Stimulated activated CD4-positive, alpha-beta T cell treated with anti-CD3 and anti-CD28 coated beads, Interleukin-1b, Interleukin-23, amount 100 ng/mL, for 24 hours (primary cell): Measurements from ENCODE around the gene DPF3.

ENCODE experiments used
- DNase-seq, 4 experiments: peaks; one replicate each; pipeline ENCODE4 v3.0.0-alpha.2; 2020; ENCODE audit warnings: low read depth in 4 of 4, low spot score in 1 of 4

The DPF3 gene

GRCh38 chr14:72904840-72905561, 11.1 kb upstream of the DPF3 start:
- peak in 2 of 4 experiments; percentile 25 to 40 for DNase-seq

GRCh38 chr14:72904218-72904617, 10.3 kb upstream of the DPF3 start:
- DNase-seq = no peak

GRCh38 chr14:72903716-72904115, 9.8 kb upstream of the DPF3 start:
- DNase-seq = no peak

- no peak for DNase-seq
Measured at GRCh38 chr14:72902801-72903530, 9.1 kb upstream of the DPF3 start.

- no peak for DNase-seq
Measured at GRCh38 chr14:72901361-72901760, 7.5 kb upstream of the DPF3 start.

DNA sequence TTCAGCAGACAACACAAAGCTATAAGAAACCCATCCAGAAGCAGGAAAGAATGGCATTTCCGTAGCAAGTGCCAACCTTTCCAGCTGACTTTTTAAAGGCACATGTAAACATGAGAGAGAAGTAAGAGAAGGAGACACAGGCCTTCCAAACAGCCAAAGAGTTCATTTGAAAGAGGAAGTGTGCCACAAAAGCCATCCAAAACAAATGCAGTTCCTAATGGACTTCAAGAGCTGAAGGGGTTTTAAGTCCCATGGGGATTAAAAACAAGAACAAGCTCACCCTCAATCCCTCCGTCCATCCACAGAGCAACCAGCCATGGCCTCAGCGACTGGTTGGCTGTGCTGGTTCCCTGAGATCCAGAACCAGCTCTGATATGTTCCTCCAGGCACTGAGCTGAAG, 4.5 kb upstream of the DPF3 start:
- DNase-seq = no peak

GRCh38 chr14:72894623-72895378, 900 bp upstream of the DPF3 start:
- no peak for DNase-seq

DNA sequence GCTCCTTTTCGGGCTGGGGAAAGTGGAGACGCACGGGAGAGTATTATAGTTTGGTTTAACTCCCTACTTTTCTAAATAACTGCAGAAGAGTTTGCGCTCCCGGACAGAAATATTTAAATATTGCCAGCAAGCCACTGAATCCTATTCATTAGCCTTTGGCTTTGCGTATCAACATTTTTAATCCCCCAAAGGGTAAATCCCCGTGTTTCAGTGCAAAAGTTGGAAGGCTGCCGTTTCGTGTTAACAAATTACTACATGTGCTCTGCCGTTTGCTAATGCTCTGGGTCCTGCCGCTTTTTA, 372 bp upstream of the DPF3 start:
- no peak for DNase-seq

- DNase-seq = no peak
Measured at GRCh38 chr14:72892879-72893635, 844 bp downstream of the DPF3 start.

DNA sequence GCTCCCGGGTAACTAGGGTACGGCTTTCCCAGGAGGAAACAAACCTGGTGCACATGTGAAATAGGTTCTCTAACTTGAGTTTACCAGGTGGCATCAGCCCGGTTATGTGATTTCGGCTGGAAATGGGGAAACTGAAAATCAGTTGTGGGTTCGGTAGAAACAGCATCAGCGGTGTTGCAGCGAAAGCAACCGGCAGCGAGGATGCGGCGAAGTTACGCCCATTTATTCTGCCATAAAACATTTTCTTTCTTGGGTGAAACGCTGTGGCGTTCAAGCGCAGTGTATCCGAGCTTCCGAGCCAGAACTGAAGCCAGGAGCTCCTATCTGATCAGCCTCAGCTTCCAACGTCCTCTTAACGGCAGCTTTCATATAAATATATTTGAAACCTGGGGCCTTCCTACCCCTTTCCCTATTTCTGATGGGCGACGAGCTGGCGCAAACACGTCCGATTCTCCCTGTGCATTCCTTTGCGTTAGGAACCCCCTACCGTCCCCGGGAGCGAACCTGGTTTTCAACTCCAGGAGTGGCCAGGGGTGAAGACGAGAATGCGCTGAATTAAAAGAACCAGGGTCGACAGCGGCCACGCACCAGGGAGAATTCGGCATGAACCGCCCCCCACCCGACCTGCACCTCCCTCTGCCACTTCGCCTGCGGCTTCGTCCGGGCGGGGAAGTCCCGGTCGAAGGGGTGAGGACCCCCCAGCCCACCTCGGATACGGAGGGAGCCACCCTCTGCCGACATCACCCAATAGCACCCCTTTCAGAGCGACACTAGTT, 1.6 kb downstream of the DPF3 start:
- DNase-seq = no peak

- no peak for DNase-seq
Measured at GRCh38 chr14:72891666-72892102, 2.2 kb downstream of the DPF3 start.

DNA sequence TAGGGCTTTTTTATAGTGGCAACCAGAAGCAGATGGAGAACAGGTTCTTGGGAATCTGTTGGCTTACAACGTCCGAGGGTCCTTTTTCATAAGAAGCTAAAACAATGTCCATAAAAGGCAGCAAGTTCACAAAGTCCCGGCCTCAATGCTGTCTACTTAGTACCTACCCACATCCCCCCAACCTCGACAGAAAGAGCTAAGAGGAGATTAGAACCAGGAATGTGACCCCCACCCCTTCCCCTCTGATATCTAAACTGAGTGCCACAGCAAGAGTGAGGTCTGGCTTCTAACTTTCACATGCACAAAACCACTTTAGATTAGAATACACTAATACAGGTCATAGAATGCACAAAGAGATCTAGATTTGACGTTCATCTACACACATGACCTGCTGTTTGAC, 4.5 kb downstream of the DPF3 start:
- DNase-seq = no peak

GRCh38 chr14:72888636-72889201, 5.2 kb downstream of the DPF3 start:
- DNase-seq = no peak

DNA sequence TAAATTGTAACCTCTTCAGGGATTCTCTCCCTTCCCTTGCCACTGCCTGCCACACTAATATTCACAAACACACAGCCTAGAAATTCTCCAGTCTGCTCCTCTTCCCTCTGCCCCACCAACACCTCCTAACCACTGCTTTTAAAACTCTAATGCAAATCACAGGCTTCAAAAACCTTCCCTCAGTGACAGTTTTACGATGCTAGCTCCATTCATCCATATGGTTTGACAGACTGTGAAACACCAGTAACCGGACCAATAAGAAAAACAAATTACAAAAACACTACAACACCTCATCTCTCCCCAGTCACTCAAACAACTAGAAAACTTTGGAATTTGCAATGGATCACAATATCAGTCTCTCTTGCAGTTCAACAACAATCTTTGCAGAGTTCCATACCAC, 5.7 kb downstream of the DPF3 start:
- no peak for DNase-seq

GRCh38 chr14:72887514-72887913, 6.4 kb downstream of the DPF3 start:
- DNase-seq = no peak

DNA sequence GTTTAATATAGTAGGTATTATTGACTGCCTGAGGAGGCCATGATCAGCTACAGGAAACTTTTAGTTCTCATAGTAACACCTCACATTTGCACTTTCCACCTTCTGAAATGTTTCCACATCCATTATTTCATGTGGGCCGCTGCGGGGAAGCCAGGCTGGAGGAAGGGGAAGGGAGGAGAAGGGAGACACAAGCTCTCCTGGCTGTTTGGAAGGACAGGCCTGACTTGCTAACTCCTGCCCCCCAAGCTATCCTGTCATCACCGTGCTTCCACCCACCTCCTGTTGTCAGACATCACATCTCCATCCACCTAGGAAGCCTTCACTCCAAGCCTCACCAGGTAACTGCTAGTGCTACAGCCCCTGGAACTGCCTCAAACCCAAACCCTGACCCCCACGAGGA, 9.5 kb downstream of the DPF3 start:
- no peak for DNase-seq

DNA sequence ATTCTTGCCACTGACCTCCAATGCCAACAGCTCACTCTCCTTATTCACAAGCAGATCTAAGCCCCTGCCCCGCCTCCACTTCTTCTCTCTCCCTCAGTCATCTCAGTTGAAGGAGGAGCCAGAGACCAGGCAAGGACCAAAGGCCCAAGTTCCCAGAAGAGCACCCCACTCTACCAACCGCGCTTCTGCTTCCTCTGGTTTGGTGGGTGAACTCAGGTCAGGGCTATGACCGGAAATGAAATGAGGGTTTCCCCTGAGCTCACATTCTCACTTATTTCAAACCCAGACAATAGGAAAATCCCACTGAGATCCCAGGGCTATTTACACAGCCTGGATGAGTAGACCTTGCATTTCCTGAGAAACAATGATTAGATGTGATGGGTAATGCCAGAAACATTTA, 9.9 kb downstream of the DPF3 start:
- no peak for DNase-seq

- DNase-seq = no peak
Measured at GRCh38 chr14:72883109-72883508, 10.8 kb downstream of the DPF3 start.

DNA sequence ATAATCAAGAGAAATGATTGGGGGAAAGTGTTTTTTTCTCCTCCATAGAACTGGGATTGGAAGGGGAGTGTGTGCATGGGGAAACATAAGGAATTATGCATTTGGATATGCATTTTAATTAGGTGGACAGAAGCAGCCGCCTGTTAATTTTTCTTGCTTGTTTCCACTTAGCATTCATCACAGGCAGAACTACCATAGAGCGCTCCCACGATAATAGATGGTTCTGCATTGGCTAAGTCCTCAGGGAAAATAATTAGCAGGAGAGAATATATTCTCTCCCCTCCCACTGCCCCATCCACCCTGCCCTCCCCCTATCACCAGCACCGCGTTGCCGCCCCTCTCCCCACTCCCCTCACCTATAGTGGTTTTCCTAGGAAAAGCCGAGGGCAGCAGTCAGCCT, 11.4 kb downstream of the DPF3 start:
- DNase-seq = no peak

DNA sequence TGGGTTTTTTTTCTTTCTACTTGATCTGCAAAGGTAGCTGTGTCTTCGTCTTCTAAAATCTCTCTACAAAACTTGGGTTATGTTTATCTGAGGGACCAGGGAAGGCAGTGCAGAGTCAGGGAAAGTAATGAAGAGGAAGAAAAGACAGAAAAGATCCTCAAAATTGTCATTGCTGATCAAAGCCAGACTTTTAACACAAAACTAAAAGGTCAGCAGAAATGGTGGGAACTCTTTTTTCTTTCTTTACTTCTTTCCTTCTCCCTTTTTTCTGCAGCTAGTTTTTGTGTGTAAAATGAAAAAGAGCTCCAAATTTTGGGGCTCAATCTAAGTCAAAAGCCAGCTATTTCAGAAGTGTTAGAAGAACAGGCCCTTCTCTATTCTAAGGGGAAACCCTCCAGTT, 11.9 kb downstream of the DPF3 start:
- DNase-seq = no peak
